OCI-LY1 (cell line): ENCODE measurements around the gene SGSM1.

Experiments
- EZH2 ChIP-seq: fragments of 200-600 bp; sonication (generic), shearing (Covaris generic); IDR thresholded peaks from 2 replicates; pipeline ENCODE4 v1.8.0; 2017; ENCODE audit warnings: borderline replicate concordance, mixed run types, mild to moderate bottlenecking, antibody characterized with exemption, low read length, moderate library complexity, mixed read lengths
- TF ChIP-seq, protein P1 (sequence below): fragments of 200-600 bp; sonication (generic), shearing (Covaris generic); IDR thresholded peaks from 2 replicates; pipeline ENCODE4 v1.5.1; 2017; ENCODE audit warnings: mild to moderate bottlenecking, antibody characterized with exemption, low read length, moderate library complexity, mixed read lengths

DNA sequence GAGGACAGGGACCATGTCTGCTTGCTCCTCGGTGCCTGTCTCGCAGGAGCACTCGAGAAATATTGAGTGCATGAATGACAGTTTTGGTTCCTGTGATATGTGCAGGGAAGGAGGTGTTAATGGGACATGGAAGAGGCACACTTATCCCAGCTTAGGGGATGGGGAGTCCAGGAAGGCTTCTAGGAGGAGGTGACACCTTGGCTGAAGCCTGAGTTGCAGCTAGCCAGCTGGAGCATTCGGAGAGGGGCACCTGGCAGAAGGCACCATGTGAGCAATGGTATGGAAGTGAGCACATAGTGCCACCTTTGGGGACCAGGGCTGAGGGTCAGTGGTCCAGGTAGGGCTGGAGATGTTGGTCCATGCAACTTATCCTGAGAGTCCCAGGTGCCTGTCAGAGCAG is 18.9 kb downstream of the SGSM1 start:
- TF ChIP-seq, protein P1, sequence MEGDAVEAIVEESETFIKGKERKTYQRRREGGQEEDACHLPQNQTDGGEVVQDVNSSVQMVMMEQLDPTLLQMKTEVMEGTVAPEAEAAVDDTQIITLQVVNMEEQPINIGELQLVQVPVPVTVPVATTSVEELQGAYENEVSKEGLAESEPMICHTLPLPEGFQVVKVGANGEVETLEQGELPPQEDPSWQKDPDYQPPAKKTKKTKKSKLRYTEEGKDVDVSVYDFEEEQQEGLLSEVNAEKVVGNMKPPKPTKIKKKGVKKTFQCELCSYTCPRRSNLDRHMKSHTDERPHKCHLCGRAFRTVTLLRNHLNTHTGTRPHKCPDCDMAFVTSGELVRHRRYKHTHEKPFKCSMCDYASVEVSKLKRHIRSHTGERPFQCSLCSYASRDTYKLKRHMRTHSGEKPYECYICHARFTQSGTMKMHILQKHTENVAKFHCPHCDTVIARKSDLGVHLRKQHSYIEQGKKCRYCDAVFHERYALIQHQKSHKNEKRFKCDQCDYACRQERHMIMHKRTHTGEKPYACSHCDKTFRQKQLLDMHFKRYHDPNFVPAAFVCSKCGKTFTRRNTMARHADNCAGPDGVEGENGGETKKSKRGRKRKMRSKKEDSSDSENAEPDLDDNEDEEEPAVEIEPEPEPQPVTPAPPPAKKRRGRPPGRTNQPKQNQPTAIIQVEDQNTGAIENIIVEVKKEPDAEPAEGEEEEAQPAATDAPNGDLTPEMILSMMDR, result no peak
- no peak for TF ChIP-seq EZH2
